Astrocyte (in vitro differentiated cells and primary cell): ENCODE results near the gene DENND2A.

Experiments
- CTCF ChIP-seq: IDR thresholded peaks from 2 replicates; pipeline ENCODE4 v1.5.1; 2011; ENCODE audit warnings: low read depth, mild to moderate bottlenecking, inconsistent platforms, low read length, moderate library complexity; ENCODE audit not compliant: insufficient read depth
- EZH2 ChIP-seq: IDR thresholded peaks from 2 replicates; pipeline ENCODE4 v1.6.1; 2012; ENCODE audit warnings: mild to moderate bottlenecking, low read length, inconsistent platforms; ENCODE audit not compliant: insufficient read depth

DNA sequence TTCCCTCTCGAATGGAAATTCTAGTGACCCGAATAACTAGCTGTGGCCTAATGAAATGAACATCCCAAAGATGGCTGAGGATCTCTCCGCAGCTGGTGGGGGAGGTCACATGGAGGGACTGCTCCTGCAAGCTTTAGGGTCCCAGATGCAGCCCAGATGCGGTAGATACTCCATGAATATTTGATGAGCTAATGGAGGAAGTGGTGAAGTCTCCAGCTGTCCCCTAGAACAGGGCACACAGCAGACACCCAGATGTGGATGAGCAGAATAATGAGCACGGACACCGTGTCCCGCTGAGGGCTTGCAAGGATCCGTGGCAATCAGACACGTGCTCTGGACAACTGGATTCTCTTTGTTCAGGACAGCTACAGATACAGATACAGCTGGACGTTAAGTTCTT is 59.2 kb downstream of the DENND2A start:
- TF ChIP-seq EZH2, result no peak
- no peak for TF ChIP-seq CTCF
